GM12878 (cell line): ENCODE measurements around the gene METTL1. TPM values are rescaled to one million over a fixed set of nuclear protein-coding genes. Genes with fewer than 3 reads are reported as not detected.

Experiments used
- ATAC-seq: fragments of 200-7000 bp; cut with Tn5 transposase; 3 replicates; pipeline ENCODE4 v1.9.1; 2020; ENCODE audit warnings: mild to moderate bottlenecking, moderate library complexity
- BruUV-seq: library from RNA; stranded (reverse); fragments of 400-500 nt; replicated peaks from 2 replicates; lab custom pipeline; 2021; lab: Mats Ljungman, UMichigan
- CTCF ChIA-PET: fragments of 300-600 bp; sonication (Branson Sonifier 250); formaldehyde crosslinking; extraction: SDS; loops from one replicate; lab custom pipeline; 2021; ENCODE audit warnings: inconsistent platforms; lab: Yijun Ruan, JAX
- POLR2A ChIA-PET: fragments of 350-600 bp; formaldehyde crosslinking; extraction: SDS; loops from one replicate; lab custom pipeline; 2021; ENCODE audit warnings: inconsistent platforms; lab: Charles Lee
- RAD21 ChIA-PET: fragments of 300-600 bp; sonication (Branson Sonifier 250); formaldehyde crosslinking; loops from one replicate; lab custom pipeline; 2023; ENCODE audit warnings: antibody characterized with exemption; ENCODE audit not compliant: unreplicated experiment; lab: Charles Lee
- SMC1A ChIA-PET: fragments of 300-600 bp; sonication (Branson Sonifier 250); formaldehyde crosslinking; loops from one replicate; lab custom pipeline; 2023; ENCODE audit not compliant: unreplicated experiment, uncharacterized antibody; lab: Charles Lee
- DNase-seq: peaks from one replicate; pipeline ENCODE4 v3.0.0-alpha.2; 2011; ENCODE audit warnings: low read depth, low spot score
- FAIRE-seq: peaks from 3 replicates; lab custom pipeline; 2011; peaks lifted over from hg19 to GRCh38; lab: Jason Lieb, UNC
- H2AFZ ChIP-seq: 2 replicates; pipeline ENCODE4 v1.6.0; 2011; ENCODE audit warnings: low read depth, low read length, control low read depth; ENCODE audit not compliant: control insufficient read depth
- H3K27ac ChIP-seq: 2 replicates; pipeline ENCODE4 v1.5.1; 2011; ENCODE audit warnings: control low read depth; ENCODE audit not compliant: control insufficient read depth, insufficient read depth
- H3K27me3 ChIP-seq, 2 experiments: replicated peaks in 1 of 2; 2 replicates each; pipeline versions ENCODE4 v1.6.0 to v1.6.1; 2011; ENCODE audit warnings: low read length in 1 of 2; ENCODE audit not compliant: control insufficient read depth in 2 of 2, insufficient read depth in 2 of 2
- H3K36me3 ChIP-seq, 2 experiments: 2 replicates each; pipeline ENCODE4 v1.5.1; 2011; ENCODE audit warnings: low read length in 1 of 2; ENCODE audit not compliant: control insufficient read depth in 2 of 2, insufficient read depth in 2 of 2
- H3K4me1 ChIP-seq: 2 replicates; pipeline ENCODE4 v1.6.1; 2011; ENCODE audit warnings: mild to moderate bottlenecking, low read length, moderate library complexity, mixed read lengths; ENCODE audit not compliant: control insufficient read depth, insufficient read depth
- H3K4me2 ChIP-seq: 2 replicates; pipeline ENCODE4 v1.6.0; 2011; ENCODE audit warnings: control low read depth; ENCODE audit not compliant: control insufficient read depth, insufficient read depth
- H3K4me3 ChIP-seq: fragments of 200-600 bp; sonication (generic); 2 replicates; pipeline ENCODE4 v1.5.1; 2016
- H3K79me2 ChIP-seq: 2 replicates; pipeline ENCODE4 v1.6.0; 2011; ENCODE audit warnings: low read length; ENCODE audit not compliant: control insufficient read depth, insufficient read depth
- H3K9ac ChIP-seq: 2 replicates; pipeline ENCODE4 v1.8.0; 2011; ENCODE audit warnings: low read length, control low read depth, mixed read lengths; ENCODE audit not compliant: control insufficient read depth, insufficient read depth
- H3K9me3 ChIP-seq: replicated peaks from 3 replicates; pipeline ENCODE4 v1.5.1; 2011; ENCODE audit warnings: mild to moderate bottlenecking, low read length; ENCODE audit not compliant: control insufficient read depth, insufficient read depth
- H4K20me1 ChIP-seq: 2 replicates; pipeline ENCODE4 v1.6.0; 2011; ENCODE audit not compliant: control insufficient read depth, insufficient read depth
- CBX5 ChIP-seq: sonication (generic); IDR thresholded peaks from 2 replicates; pipeline ENCODE4 v1.6.1; 2016; ENCODE audit warnings: low read depth, moderate library complexity, mild to moderate bottlenecking, inconsistent platforms
- HCFC1 ChIP-seq: fragments of 150-350 bp; IDR thresholded peaks from 2 replicates; pipeline ENCODE4 v1.6.1; 2014; ENCODE audit warnings: low read length
- IRF5 ChIP-seq: fragments of 450-650 bp; IDR thresholded peaks from 2 replicates; pipeline ENCODE4 v1.6.1; 2017; ENCODE audit warnings: borderline replicate concordance
- KAT2A ChIP-seq: conservative IDR thresholded peaks from 2 replicates; pipeline ENCODE4 v1.6.1; 2011; ENCODE audit warnings: low read depth, low read length; ENCODE audit not compliant: control insufficient read depth
- MEF2A ChIP-seq: IDR thresholded peaks from 2 replicates; pipeline ENCODE4 v1.6.1; 2011; ENCODE audit warnings: low read depth, mild to moderate bottlenecking, low read length, moderate library complexity; ENCODE audit not compliant: insufficient read depth
- NR2C2 ChIP-seq: IDR thresholded peaks from 2 replicates; pipeline ENCODE4 v1.6.1; 2011; ENCODE audit warnings: borderline replicate concordance, low read depth; ENCODE audit not compliant: control insufficient read depth, insufficient read length
- PAX8 ChIP-seq: fragments of 450-650 bp; IDR thresholded peaks from 2 replicates; pipeline ENCODE4 v1.6.1; 2017; ENCODE audit warnings: mild to moderate bottlenecking, moderate library complexity
- SMAD1 ChIP-seq: fragments of 450-650 bp; IDR thresholded peaks from 2 replicates; pipeline ENCODE4 v1.6.1; 2018; ENCODE audit warnings: mild to moderate bottlenecking, low read depth; ENCODE audit not compliant: partially characterized antibody
- SMAD5 ChIP-seq: IDR thresholded peaks from 2 replicates; pipeline ENCODE4 v1.6.1; 2016; ENCODE audit warnings: antibody characterized with exemption, low read depth
- STAT1 ChIP-seq: fragments of 450-650 bp; conservative IDR thresholded peaks from 2 replicates; pipeline ENCODE4 v1.6.1; 2014; ENCODE audit warnings: antibody characterized with exemption, mild to moderate bottlenecking
- TCF7 ChIP-seq: IDR thresholded peaks from 2 replicates; pipeline ENCODE4 v1.6.1; 2014; ENCODE audit warnings: antibody characterized with exemption, borderline replicate concordance
- WGBS: methylation state at CpG from one replicate; pipeline ENCODE4 v1.1.6; 2016; ENCODE audit warnings: low lambda C conversion rate; ENCODE audit not compliant: insufficient replicate concordance, insufficient coverage; ENCODE audit errors: missing lambda C conversion rate; 5-methylcytosine and 5-hydroxymethylcytosine counted together
- in situ Hi-C: fragments of 300-500 bp; cut with MboI; formaldehyde crosslinking; loops from 9 replicates; pipeline ENCODE4 v1.14.3; 2018; ENCODE audit warnings: mixed read lengths
- intact Hi-C: fragments of 100-400 bp; cut with micrococcal nuclease; formaldehyde crosslinking; loops from one replicate; pipeline ENCODE4 v1.14.2; 2022; ENCODE audit not compliant: unreplicated experiment
- polyA plus RNA-seq, 11 experiments: library from polyadenylated mRNA; depleted of rRNA in 4 of 11; unstranded in 6 of 11; stranded (reverse) in 5 of 11; fragments of >200 nt; fragmentation: Nextera tagmentation in 4 of 11; fragmentation: Illumina TruSeq in 1 of 11; extraction: Ambion mirVana in 4 of 11; extraction: Trizol in 1 of 11; gene quantifications; 1 replicate in 1 of 11; 2 replicates in 10 of 11; pipeline versions ENCODE4 v1.2.1 to v1.2.3, GENCODE V29; 2011 to 2016; ENCODE audit warnings: inconsistent platforms in 2 of 11, missing spikeins in 2 of 11, low read depth in 1 of 11
- total RNA-seq, 4 experiments: library from RNA; depleted of rRNA in 3 of 4; stranded (reverse); fragments of >200 nt in 3 of 4; fragmentation: Illumina TruSeq in 1 of 4; extraction: Trizol in 1 of 4; gene quantifications; 2 replicates each; pipeline versions ENCODE4 v1.2.1 to v1.2.3, GENCODE V29; 2013 to 2021
- TF ChIP-seq, protein P1 (sequence below): IDR thresholded peaks from 2 replicates; pipeline ENCODE4 v1.6.1; 2011; ENCODE audit warnings: mild to moderate bottlenecking, low read depth, low read length, moderate library complexity; ENCODE audit not compliant: insufficient replicate concordance
- TF ChIP-seq, protein P2 (sequence below): fragments of 450-650 bp; IDR thresholded peaks from 2 replicates; pipeline ENCODE4 v1.6.1; 2018; ENCODE audit warnings: borderline replicate concordance, mild to moderate bottlenecking; ENCODE audit not compliant: partially characterized antibody

METTL1 gene
- total and polyA plus RNA-seq, 10 of the 15 experiments (the other 5 are each of a cell fraction or from before 2014, with no cell fraction given), result 11.3 to 44.3 (median 30.6) TPM

DNA sequence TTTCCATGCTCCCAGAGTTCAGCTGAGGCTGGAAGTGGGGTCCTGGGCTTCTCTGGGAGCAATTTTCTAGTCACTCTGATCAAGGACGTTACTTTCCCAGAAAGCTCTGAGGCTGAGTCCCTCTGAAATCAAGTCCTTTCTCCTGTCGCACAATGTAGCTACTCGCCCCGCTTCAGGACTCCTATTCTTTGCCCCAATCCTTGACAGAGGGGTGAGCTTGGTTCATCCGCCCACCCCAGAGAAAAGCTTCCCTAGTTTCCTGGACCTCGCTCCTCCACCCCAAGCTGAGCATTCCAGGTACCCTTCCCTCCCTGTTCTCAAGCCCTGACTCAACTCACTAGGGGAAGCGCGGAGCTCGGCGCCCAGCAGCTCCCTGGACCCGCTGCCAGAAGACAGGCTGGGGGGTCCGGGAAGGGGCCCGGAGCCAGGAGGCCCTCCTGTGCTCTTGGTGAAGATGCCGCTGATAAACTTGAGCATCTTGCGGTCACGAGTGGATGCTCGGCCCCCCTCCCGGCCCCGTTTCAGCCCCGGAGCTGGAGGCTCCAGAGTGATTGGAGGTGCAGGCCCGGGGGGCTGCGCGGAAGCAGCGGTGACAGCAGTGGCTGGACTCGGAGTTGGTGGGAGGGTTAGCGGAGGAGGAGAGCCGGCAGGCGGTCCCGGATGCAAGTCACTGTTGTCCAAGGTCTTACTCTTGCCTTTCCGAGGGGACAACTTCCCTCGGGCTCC lies 35.0 kb downstream of the METTL1 start:
- BruUV-seq, result no TSS peak
- ATAC-seq (no peak), FAIRE-seq (no peak), DNase-seq (no peak)
- no peaks in the 10 kb centered on the region for H4K20me1 ChIP-seq
- RAD21 ChIA-PET, result no interaction called here
- in situ Hi-C loops (no loop called here), intact Hi-C loops (no loop called here)
- SMC1A ChIA-PET, result no interaction called here
- H2AFZ ChIP-seq, result no peak overlapping the region
- no peak overlapping the region for H3K4me3 ChIP-seq
- CTCF ChIA-PET, result no interaction called here
- no peaks in the 10 kb centered on the region for H3K9me3 ChIP-seq
- no peak overlapping the region for H3K4me2 ChIP-seq
- POLR2A ChIA-PET, result no interaction called here
- peaks cover 1 to 4% of the 10 kb centered on the region in 2 experiments; a peak in 3 of 4 replicates for H3K36me3 ChIP-seq
- H3K4me1 ChIP-seq, result peaks cover 7% of the 10 kb centered on the region
- H3K79me2 ChIP-seq, result peaks cover 18% of the 10 kb centered on the region
- WGBS, result 94% methylated on average over 22 of the region's 31 CpGs
- TF ChIP-seq TCF7, result no peak
- no peak for TF ChIP-seq PAX8
- no peak for TF ChIP-seq HCFC1
- no peak for TF ChIP-seq KAT2A
- no peak for TF ChIP-seq MEF2A
- TF ChIP-seq SMAD1, result no peak
- TF ChIP-seq, protein P1, sequence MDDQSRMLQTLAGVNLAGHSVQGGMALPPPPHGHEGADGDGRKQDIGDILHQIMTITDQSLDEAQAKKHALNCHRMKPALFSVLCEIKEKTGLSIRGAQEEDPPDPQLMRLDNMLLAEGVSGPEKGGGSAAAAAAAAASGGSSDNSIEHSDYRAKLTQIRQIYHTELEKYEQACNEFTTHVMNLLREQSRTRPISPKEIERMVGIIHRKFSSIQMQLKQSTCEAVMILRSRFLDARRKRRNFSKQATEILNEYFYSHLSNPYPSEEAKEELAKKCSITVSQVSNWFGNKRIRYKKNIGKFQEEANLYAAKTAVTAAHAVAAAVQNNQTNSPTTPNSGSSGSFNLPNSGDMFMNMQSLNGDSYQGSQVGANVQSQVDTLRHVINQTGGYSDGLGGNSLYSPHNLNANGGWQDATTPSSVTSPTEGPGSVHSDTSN, result no peak
- no peak for TF ChIP-seq SMAD5
- TF ChIP-seq CBX5, result no peak
- TF ChIP-seq STAT1, result no peak
- TF ChIP-seq, protein P2, sequence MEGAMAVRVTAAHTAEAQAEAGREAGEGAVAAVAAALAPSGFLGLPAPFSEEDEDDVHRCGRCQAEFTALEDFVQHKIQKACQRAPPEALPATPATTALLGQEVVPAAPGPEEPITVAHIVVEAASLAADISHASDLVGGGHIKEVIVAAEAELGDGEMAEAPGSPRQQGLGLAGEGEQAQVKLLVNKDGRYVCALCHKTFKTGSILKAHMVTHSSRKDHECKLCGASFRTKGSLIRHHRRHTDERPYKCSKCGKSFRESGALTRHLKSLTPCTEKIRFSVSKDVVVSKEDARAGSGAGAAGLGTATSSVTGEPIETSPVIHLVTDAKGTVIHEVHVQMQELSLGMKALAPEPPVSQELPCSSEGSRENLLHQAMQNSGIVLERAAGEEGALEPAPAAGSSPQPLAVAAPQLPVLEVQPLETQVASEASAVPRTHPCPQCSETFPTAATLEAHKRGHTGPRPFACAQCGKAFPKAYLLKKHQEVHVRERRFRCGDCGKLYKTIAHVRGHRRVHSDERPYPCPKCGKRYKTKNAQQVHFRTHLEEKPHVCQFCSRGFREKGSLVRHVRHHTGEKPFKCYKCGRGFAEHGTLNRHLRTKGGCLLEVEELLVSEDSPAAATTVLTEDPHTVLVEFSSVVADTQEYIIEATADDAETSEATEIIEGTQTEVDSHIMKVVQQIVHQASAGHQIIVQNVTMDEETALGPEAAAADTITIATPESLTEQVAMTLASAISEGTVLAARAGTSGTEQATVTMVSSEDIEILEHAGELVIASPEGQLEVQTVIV, result no peak
- no peak for TF ChIP-seq NR2C2
- TF ChIP-seq IRF5, result no peak
- H3K27me3 ChIP-seq, result no peaks in the 10 kb centered on the region
- no peak overlapping the region for H3K27ac ChIP-seq
- H3K9ac ChIP-seq, result no peak overlapping the region
